ENCODE measurements around the gene ICA1L.
"Not testable (repeated sequence)": the region's sequence is repeated elsewhere in the genome, so short reads cannot be mapped to it uniquely, and the experiment has no call there.

ICA1L gene

GRCh38 chr2:202847693-202848524 is 23.7 kb downstream of the ICA1L start:
- DNase-seq, result no peak

GRCh38 chr2:202844656-202845055 is 26.9 kb downstream of the ICA1L start:
- DNase-seq, result no peak

DNA sequence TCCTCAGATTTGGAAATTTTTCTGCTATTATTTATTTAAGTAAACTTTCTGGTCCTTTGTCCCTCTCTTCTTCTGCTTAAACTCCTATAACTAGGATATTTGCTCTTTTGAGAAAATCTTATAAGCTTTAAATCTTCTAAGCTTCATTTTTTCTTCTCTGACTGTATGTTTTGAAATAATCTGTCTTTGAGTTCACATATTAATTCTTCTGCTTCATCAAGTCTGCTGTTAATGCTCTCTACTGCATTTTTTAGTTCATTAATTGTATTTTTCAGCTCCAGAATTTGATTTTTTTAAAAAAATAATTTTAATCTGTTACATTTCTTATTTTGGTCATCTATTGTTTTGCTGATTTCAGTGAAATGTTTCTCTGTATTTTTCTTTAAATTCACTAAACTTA is 28.9 kb downstream of the ICA1L start:
- no peak for DNase-seq

GRCh38 chr2:202841090-202841867 is 30.3 kb downstream of the ICA1L start:
- no peak for DNase-seq

DNA sequence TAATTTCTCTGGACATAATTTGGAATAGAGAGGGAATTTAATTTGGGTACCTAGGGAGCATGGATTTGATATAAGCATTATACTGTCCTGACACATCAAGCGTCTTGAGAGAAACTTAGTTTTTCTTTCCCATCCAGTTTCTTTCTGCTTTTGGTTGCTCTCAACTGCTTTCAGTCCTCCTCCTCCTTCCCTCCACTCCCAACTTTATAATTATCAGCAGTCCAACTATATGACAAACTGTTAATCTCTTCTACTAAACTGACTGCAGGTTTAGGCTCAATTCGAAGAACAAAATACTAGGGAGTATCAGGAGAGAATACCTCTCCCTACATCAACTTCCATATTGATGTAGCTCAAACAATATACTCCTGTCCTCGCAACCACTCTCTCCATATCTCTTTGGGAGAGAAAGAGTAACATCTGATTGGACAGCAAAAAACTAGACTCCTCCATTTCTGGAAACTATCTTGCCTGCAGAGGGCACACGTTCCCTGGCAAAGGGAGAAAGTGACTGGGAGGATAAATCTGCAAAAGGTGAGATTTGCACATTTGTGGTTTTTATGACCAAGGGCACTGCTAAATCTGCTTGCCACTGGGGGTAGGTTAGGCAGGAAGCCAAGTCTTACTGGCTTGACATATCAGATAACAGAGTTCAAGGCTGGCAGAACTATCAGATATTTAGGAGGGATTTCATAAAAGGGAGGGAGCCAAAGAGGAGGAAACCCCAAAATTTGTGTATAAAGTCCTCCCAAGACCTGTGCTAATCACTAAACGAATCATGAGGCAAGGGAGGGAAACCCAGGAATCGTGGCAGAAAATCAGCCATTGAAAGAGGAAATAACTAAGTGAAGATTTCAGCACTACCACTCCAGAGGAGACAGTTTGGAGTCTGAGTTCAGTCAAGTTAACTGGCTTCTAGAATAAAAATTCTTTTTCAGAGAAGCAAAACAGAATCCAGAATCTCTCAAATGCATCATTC is 40.0 kb downstream of the ICA1L start:
- DNase-seq, result peak; percentile 1

GRCh38 chr2:202824901-202825300 is 46.7 kb downstream of the ICA1L start:
- no peak for DNase-seq

DNA sequence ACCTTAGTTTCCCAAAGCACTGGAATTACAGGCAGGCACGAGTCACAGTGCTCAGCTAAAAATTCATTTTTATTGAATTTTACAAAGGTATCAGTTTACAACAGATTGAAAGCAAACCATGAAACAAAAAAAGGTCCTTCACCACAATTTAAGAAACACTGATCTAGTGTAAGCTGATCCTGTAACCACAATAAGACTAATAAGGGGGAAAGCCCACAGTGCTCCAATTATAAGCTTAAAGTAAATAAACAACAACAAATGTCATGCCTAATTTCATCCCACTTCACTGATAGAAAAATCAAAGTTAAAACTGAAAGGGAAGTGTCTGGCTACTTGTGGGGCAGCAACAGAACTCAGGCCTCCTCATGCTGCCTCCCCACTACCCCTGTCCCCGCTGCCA is 49.2 kb downstream of the ICA1L start:
- DNase-seq, result no peak

GRCh38 chr2:202821206-202822160 is 50.1 kb downstream of the ICA1L start:
- no peak for DNase-seq

DNA sequence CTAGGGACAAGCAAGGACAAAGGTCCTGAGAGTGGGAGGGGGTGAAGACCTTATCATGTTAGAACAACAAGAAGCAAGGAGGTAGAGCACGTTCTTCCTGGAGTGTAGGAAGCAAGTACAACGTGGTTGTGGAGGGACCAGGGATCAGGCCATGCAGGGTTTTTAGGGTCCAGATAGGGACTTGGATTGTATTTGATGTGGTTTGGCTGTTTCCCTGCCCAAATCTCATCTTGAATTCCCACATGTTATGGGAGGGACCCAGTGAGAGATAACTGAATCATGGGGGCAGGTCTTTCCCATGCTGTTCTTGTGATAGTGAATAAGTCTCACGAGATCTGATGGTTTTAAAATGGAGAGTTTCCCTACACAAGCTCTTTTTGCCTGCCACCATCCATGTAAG is 53.2 kb downstream of the ICA1L start:
- no peak for DNase-seq

DNA sequence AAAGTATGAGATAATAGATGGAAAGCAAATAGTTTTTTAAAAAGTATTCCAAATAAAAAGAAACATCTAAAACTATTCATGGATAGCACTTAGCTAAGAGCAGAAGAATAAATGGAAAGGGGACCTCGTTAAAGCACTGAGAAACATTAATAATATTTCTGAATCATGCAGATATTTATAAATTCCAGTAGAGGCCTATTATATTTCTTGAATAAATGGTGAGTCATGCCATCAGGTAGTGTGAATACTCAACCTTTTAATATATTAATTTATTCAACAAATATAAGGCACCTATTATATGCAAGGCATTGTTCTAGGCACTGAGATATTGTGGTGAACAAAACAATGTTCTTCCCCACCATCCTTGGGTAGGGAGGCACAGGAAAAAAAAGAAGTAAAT is 53.8 kb downstream of the ICA1L start:
- DNase-seq, result no peak

- DNase-seq, result no peak
Observed at GRCh38 chr2:202815548-202816360, 55.8 kb downstream of the ICA1L start.

DNA sequence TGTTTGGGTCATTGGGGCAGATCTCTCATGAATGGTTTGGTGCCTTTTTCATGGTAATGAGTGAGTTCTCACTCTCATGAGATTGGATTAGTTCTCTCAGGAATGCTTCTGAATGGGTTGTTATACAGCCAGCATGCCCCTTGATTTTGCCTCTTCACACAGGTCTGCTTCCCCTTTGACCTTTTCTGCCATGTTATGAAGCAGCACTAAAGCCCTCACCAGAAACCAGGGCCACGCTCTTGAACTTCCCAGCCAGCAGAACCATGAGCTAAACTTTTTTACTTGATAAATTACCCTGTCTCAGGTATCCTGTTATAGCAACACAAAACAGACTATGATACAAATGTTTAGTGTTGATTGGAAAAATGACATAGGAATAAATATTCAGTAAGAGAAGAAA is 57.3 kb downstream of the ICA1L start:
- no peak for DNase-seq

GRCh38 chr2:202813387-202813786 is 58.2 kb downstream of the ICA1L start:
- no peak for DNase-seq

GRCh38 chr2:202808754-202809153 is 62.8 kb downstream of the ICA1L start:
- no peak for DNase-seq

DNA sequence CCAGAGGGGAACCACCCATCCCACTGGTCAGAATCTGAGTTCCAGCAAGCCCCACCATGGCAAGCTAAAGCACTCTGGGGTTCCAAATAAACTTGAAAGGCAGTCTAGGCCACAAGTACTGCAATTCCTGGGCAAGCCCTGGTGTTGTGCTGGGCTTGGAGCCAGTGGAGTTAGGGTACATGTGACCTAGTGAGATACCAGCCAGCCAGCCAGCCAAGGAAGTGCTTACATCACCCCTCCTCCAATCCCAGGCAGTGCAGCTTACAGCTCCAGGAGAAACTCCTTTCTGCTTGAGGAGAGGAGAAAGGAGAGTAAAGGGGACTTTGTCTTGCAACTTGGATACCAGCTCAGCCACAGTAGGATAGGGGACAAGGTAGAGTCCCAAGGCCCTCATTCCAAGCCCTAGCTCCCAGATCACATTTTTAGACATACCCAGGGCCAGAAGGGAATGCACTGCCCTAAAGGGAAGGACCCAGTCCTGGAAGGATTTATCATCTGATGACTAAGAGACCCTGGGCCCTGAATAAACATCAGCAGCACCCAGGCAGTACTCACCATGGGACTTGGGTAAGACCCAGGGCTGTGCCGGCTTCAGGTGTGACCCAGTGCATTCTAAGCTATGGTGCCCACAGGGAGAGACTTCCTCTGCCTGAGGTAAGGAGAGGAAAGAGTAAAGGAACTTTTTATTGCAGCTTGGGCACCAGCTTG is 64.0 kb downstream of the ICA1L start:
- DNase-seq, result not testable (repeated sequence)

DNA sequence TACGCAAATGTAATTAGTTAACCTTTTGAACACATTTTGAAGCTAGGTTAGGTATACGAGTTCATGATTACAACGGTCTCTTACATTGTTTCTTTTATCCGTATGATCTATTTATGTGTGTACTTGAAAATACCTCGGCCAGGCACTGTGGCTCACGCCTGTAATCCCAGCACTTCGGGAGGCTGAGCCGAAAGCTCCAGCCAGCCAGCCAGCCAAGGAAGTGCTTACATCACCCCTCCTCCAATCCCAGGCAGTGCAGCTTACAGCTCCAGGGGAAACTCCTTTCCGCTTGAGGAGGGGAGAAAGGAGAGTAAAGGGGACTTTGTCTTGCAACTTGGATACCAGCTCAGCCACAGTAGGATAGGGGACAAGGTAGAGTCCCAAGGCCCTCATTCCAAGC is 65.7 kb downstream of the ICA1L start:
- not testable (repeated sequence) for DNase-seq

DNA sequence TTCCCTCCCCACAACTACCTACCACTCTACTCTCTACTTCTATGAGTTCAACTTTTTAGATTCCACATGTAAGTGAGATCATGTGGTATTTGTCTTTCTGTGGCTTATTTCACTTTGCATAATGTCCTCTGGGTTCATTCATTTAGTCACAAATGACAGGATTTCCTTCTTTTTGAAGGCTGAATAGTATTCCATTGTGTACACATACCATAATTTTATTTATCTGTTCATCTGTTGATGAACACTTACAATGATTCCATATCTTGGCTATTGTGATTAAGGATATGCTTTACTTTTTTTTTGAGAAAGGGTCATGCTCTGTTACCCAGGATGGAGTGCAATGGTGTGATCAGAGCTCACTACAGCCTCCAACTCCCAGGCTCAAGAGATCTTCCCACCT is 73.6 kb downstream of the ICA1L start:
- no peak for DNase-seq

DNA sequence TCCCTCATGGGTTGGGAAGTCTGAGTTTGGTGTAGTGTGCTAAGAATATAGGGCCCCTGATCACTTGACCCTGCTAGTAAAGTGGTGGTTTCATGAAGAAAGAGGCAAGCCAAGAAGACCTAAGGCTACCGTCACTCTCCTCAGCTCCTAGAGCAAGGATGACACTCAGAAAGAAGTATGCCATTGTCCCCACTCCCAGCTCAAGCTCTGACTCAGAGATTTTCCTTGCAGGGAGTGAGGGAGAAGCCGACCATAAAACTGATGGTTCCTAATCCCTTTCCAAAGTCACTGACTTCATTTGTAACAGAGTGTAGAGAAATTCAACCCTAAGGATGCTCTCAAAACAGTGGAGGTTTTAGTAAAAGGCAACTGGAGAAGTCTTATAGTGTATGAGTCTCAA is 80.9 kb downstream of the ICA1L start:
- DNase-seq, result no peak

GRCh38 chr2:202786842-202787241 is 84.7 kb downstream of the ICA1L start:
- DNase-seq, result no peak

DNA sequence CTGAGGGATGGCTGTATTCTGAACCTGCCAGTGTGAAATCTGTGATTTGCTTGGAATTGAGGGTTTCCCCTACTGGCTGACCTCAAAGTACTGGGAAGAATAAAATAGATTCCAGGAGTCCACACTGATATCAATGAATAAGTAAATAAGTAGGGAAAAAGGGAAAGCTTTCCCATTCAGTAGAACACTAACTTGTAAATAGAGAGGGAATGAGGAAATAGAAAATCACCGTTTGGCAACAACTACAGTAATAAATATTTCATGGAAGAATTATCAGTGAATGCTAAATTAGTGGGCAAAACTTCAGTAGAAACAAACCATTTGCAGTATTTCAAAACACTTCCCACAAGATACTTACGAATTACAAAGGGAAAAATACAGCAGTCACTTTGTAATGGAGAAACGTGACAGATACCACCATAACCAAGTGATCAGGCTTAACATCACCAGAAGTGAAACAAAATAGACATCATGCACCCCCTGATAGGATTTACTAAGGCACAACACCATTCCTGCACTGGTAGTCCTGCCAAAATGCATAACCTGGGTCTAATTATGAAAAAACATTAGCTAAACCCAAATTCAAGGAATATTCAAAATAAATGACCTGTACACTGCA is 88.5 kb downstream of the ICA1L start:
- DNase-seq, result no peak

Data from NCI-H1092 (cell line).